Measurements from ENCODE around the gene ABHD12.

GRCh38 chr20:25310268-25310920 is 80.2 kb downstream of the ABHD12 start:
- TF ChIP-seq POLR2AphosphoS5 (IDR thresholded peaks at IDR 0.05; ENCODE audit: low read depth, low read length) (no peak), POLR2A (IDR thresholded peaks at IDR 0.05; ENCODE audit: low read depth, low read length) (no peak), POU2F2 (IDR thresholded peaks at IDR 0.05; ENCODE audit: low read depth, low read length) (peak; percentile 56; the same call in 1 of the 2 replicates), SPI1 (IDR thresholded peaks at IDR 0.05; ENCODE audit: low read depth, low read length) (no peak)

Data from GM12891 (cell line).